PC-3 (cell line): ENCODE measurements around the gene COQ8A. TPM values are rescaled to one million over a fixed set of nuclear protein-coding genes. Genes with fewer than 3 reads are reported as not detected.

Experiments
- ATAC-seq: fragments of 200-7000 bp; cut with Tn5 transposase; 2 replicates; pipeline ENCODE4 v1.9.1; 2020; ENCODE audit warnings: mild to moderate bottlenecking, moderate library complexity
- BruUV-seq: library from RNA; stranded (reverse); fragments of 400-500 nt; replicated peaks from 2 replicates; lab custom pipeline; 2021; lab: Mats Ljungman, UMichigan
- CTCF ChIA-PET: fragments of 300-600 bp; sonication (Branson Sonifier 250); formaldehyde crosslinking; loops from one replicate; lab custom pipeline; 2022; ENCODE audit warnings: antibody characterized with exemption; lab: Charles Lee
- POLR2A ChIA-PET: fragments of 300-600 bp; sonication (Branson Sonifier 250); formaldehyde crosslinking; loops from one replicate; lab custom pipeline; 2022; ENCODE audit warnings: antibody characterized with exemption; ENCODE audit not compliant: unreplicated experiment; lab: Charles Lee
- DNase-seq: peaks from one replicate; pipeline ENCODE4 v3.0.0-alpha.2; 2015
- H2AFZ ChIP-seq: fragments of 300-600 bp; sonication (generic); 2 replicates; pipeline ENCODE4 v1.6.0; 2016; ENCODE audit warnings: antibody characterized with exemption, low read length
- H3F3A ChIP-seq: fragments of 300-600 bp; sonication (generic); one replicate; pipeline ENCODE4 v1.6.0; 2017; ENCODE audit warnings: antibody characterized with exemption, low read length, control low read depth, mild to moderate bottlenecking; ENCODE audit not compliant: unreplicated experiment
- H3K27ac ChIP-seq: fragments of 300-600 bp; sonication (generic); 2 replicates; pipeline ENCODE4 v1.5.1; 2016; ENCODE audit warnings: mild to moderate bottlenecking, low read length
- H3K27me3 ChIP-seq: fragments of 300-600 bp; sonication (generic); 2 replicates; pipeline ENCODE4 v1.6.1; 2016; ENCODE audit warnings: low read length, mixed read lengths
- H3K36me3 ChIP-seq: fragments of 300-600 bp; sonication (generic); 2 replicates; pipeline ENCODE4 v1.6.1; 2016; ENCODE audit warnings: low read depth, mixed run types, low read length, mixed read lengths
- H3K4me1 ChIP-seq: fragments of 300-600 bp; sonication (generic); 2 replicates; pipeline ENCODE4 v1.5.1; 2016; ENCODE audit warnings: low read length; ENCODE audit not compliant: insufficient read depth
- H3K4me2 ChIP-seq: fragments of 300-600 bp; sonication (generic); 2 replicates; pipeline ENCODE4 v1.6.0; 2016; ENCODE audit warnings: low read length
- H3K4me3 ChIP-seq: fragments of 300-600 bp; sonication (generic); 2 replicates; pipeline ENCODE4 v1.5.1; 2016; ENCODE audit warnings: mild to moderate bottlenecking, low read length, mixed read lengths
- H3K79me2 ChIP-seq: fragments of 300-600 bp; sonication (generic); 2 replicates; pipeline ENCODE4 v1.6.1; 2017; ENCODE audit warnings: low read length, mixed read lengths
- H3K9ac ChIP-seq: fragments of 300-600 bp; sonication (generic); 2 replicates; pipeline ENCODE4 v1.6.0; 2016; ENCODE audit warnings: mild to moderate bottlenecking, low read length
- H3K9me2 ChIP-seq: fragments of 300-600 bp; sonication (generic); replicated peaks from 2 replicates; pipeline ENCODE4 v1.6.1; 2016; ENCODE audit warnings: mixed run types, low read length, mixed read lengths
- H3K9me3 ChIP-seq: fragments of 300-600 bp; sonication (generic); 2 replicates; pipeline ENCODE4 v1.6.1; 2016; ENCODE audit warnings: low read length, mixed read lengths
- H4K20me1 ChIP-seq: fragments of 300-600 bp; sonication (generic); 2 replicates; pipeline ENCODE4 v1.6.1; 2016; ENCODE audit warnings: low read length, mixed read lengths
- CTCF ChIP-seq: fragments of 300-600 bp; sonication (generic); conservative IDR thresholded peaks from 2 replicates; pipeline ENCODE4 v1.5.1; 2017; ENCODE audit warnings: antibody characterized with exemption, low read depth, mild to moderate bottlenecking, low read length
- EZH2 ChIP-seq: fragments of 300-600 bp; sonication (generic); IDR thresholded peaks from one replicate; pipeline ENCODE4 v1.6.1; 2017; ENCODE audit warnings: antibody characterized with exemption, mild to moderate bottlenecking, low read length; ENCODE audit not compliant: unreplicated experiment
- EZH2phosphoT487 ChIP-seq: fragments of 300-600 bp; sonication (generic); IDR thresholded peaks from 2 replicates; pipeline ENCODE4 v1.6.1; 2018; ENCODE audit warnings: mild to moderate bottlenecking, antibody characterized with exemption, low read length, borderline replicate concordance
- intact Hi-C: fragments of 100-400 bp; cut with micrococcal nuclease; formaldehyde crosslinking; loops from 2 replicates; pipeline ENCODE4 v1.9.0; 2023
- total RNA-seq: library from RNA; depleted of rRNA; stranded (reverse); fragments of >200 nt; gene quantifications from 2 replicates; pipeline ENCODE4 v1.2.3, GENCODE V29; 2014

The COQ8A gene
- total RNA-seq, 1 experiment from 2014 or later: 67.0 TPM

GRCh38 chr1:226895644-226896043 is 44.5 kb upstream of the COQ8A start:
- Histone ChIP-seq H2AFZ (no peak overlapping the region), H3F3A (no peaks in the 10 kb centered on the region), H3K4me1 (no peaks in the 10 kb centered on the region), H3K79me2 (no peaks in the 10 kb centered on the region), H3K9ac (no peak overlapping the region), H3K36me3 (peaks cover 35% of the 10 kb centered on the region; the same call in 1 of the 2 replicates), H3K4me2 (no peak overlapping the region), H3K27ac (no peak overlapping the region), H3K9me3 (no peaks in the 10 kb centered on the region), H4K20me1 (no peaks in the 10 kb centered on the region), H3K27me3 (no peaks in the 10 kb centered on the region), H3K4me3 (no peak overlapping the region), H3K9me2 (no peaks in the 10 kb centered on the region)
- ChIA-PET CTCF (no interaction called here), POLR2A (no interaction called here)
- TF ChIP-seq EZH2phosphoT487: no peak
- TF ChIP-seq CTCF: no peak
- TF ChIP-seq EZH2: no peak
- no TSS peak for BruUV-seq
- no peak for ATAC-seq
- intact Hi-C loops: no loop called here
- DNase-seq: no peak

GRCh38 chr1:226898246-226898645 is 41.8 kb upstream of the COQ8A start:
- Histone ChIP-seq H3K9me3 (no peaks in the 10 kb centered on the region), H3K4me1 (no peaks in the 10 kb centered on the region), H2AFZ (no peak overlapping the region), H3K4me2 (no peak overlapping the region), H3K9me2 (no peaks in the 10 kb centered on the region), H3F3A (no peaks in the 10 kb centered on the region), H3K27me3 (no peaks in the 10 kb centered on the region), H4K20me1 (no peaks in the 10 kb centered on the region), H3K36me3 (peaks cover 33% of the 10 kb centered on the region; the same call in 1 of the 2 replicates), H3K9ac (no peak overlapping the region), H3K27ac (no peak overlapping the region), H3K4me3 (no peak overlapping the region), H3K79me2 (no peaks in the 10 kb centered on the region)
- DNase-seq: no peak
- ChIA-PET POLR2A (no interaction called here), CTCF (no interaction called here)
- no peak for ATAC-seq
- no TSS peak for BruUV-seq
- no peak for TF ChIP-seq EZH2phosphoT487
- TF ChIP-seq EZH2: no peak
- TF ChIP-seq CTCF: no peak
- intact Hi-C loops: no loop called here

- no peak overlapping the region for H3K4me2 ChIP-seq
- H3K27ac ChIP-seq: no peak overlapping the region
- ChIA-PET CTCF (no interaction called here), POLR2A (no interaction called here)
- no peaks in the 10 kb centered on the region for H3K79me2 ChIP-seq
- H4K20me1 ChIP-seq: no peaks in the 10 kb centered on the region
- H3K36me3 ChIP-seq: peaks cover 14% of the 10 kb centered on the region; the same call in 1 of the 2 replicates
- ATAC-seq: no peak
- no peak overlapping the region for H2AFZ ChIP-seq
- no peaks in the 10 kb centered on the region for H3K27me3 ChIP-seq
- intact Hi-C loops: no loop called here
- no peak for DNase-seq
- H3K4me3 ChIP-seq: no peak overlapping the region
- H3K9me2 ChIP-seq: no peaks in the 10 kb centered on the region
- H3K9me3 ChIP-seq: no peaks in the 10 kb centered on the region
- TF ChIP-seq EZH2phosphoT487 (no peak), EZH2 (no peak), CTCF (no peak)
- H3K4me1 ChIP-seq: no peaks in the 10 kb centered on the region
- no TSS peak for BruUV-seq
- no peaks in the 10 kb centered on the region for H3F3A ChIP-seq
- H3K9ac ChIP-seq: no peak overlapping the region
Observed at GRCh38 chr1:226901421-226901820, 38.7 kb upstream of the COQ8A start.
